HEK293 (cell line): ENCODE results near the gene ADD1.

Experiments used
- CTCF ChIA-PET: fragments of 350-600 bp; formaldehyde crosslinking; extraction: SDS; loops from one replicate; lab custom pipeline; 2021; ENCODE audit warnings: antibody characterized with exemption; lab: Yijun Ruan, JAX
- POLR2A ChIA-PET: fragments of 300-600 bp; formaldehyde crosslinking; extraction: SDS; loops from one replicate; lab custom pipeline; 2020; ENCODE audit warnings: antibody characterized with exemption, inconsistent platforms; lab: Yijun Ruan, JAX
- H3K27ac ChIP-seq: fragments of 200-500 bp; sonication (Bioruptor generic); 2 replicates; pipeline ENCODE4 v1.5.1; 2014; ENCODE audit warnings: low read depth, low read length, control low read depth, inconsistent platforms; ENCODE audit errors: extremely low read depth
- H3K36me3 ChIP-seq, 2 experiments: fragments of 200-500 bp in 1 of 2; sonication (Bioruptor generic) in 1 of 2; 1 replicate in 1 of 2; 2 replicates in 1 of 2; pipeline ENCODE4 v1.5.1; 2014 to 2017; ENCODE audit warnings: inconsistent platforms in 2 of 2, low read length in 2 of 2; ENCODE audit not compliant: control insufficient read depth in 2 of 2, insufficient read depth in 1 of 2
- H3K4me1 ChIP-seq: fragments of 200-500 bp; sonication (Bioruptor generic); 2 replicates; pipeline ENCODE4 v1.5.1; 2014; ENCODE audit warnings: mild to moderate bottlenecking, low read length, inconsistent platforms; ENCODE audit not compliant: control insufficient read depth, insufficient read depth
- H3K4me3 ChIP-seq: 2 replicates; pipeline ENCODE4 v1.5.1; 2011; ENCODE audit warnings: low read depth, mild to moderate bottlenecking, control low read depth, low read length, moderate library complexity
- H3K9me3 ChIP-seq: fragments of 200-500 bp; sonication (Bioruptor generic); 2 replicates; pipeline ENCODE4 v1.5.1; 2014; ENCODE audit warnings: low read depth, low read length, inconsistent platforms; ENCODE audit not compliant: control insufficient read depth, insufficient read depth
- BCL11B ChIP-seq: fragments of 450-650 bp; formaldehyde crosslinking; IDR thresholded peaks from 2 replicates; pipeline ENCODE4 v1.5.1; 2016; ENCODE audit warnings: low read depth, missing biosample characterization, missing genetic modification characterization
- GLI4 ChIP-seq: fragments of 450-650 bp; formaldehyde crosslinking; IDR thresholded peaks from 2 replicates; pipeline ENCODE4 v1.5.1; 2016; ENCODE audit warnings: missing biosample characterization, missing genetic modification characterization
- HOXC10 ChIP-seq: sonication (generic); formaldehyde crosslinking; IDR thresholded peaks from 2 replicates; pipeline ENCODE4 v1.8.1; 2023; ENCODE audit warnings: mild to moderate bottlenecking, missing genetic modification reagents
- KLF1 ChIP-seq: fragments of 450-650 bp; formaldehyde crosslinking; IDR thresholded peaks from 2 replicates; pipeline ENCODE4 v1.5.1; 2016; ENCODE audit warnings: missing biosample characterization, missing genetic modification characterization
- KLF10 ChIP-seq: fragments of 450-650 bp; IDR thresholded peaks from 2 replicates; pipeline ENCODE4 v1.5.1; 2018; ENCODE audit warnings: missing biosample characterization, mild to moderate bottlenecking, missing genetic modification characterization
- SCRT1 ChIP-seq: fragments of 450-650 bp; formaldehyde crosslinking; IDR thresholded peaks from 2 replicates; pipeline ENCODE4 v1.5.1; 2016; ENCODE audit warnings: missing biosample characterization, missing genetic modification characterization, borderline replicate concordance
- SETDB1 ChIP-seq: IDR thresholded peaks from one replicate; pipeline ENCODE4 v1.6.1; 2017; ENCODE audit warnings: mild to moderate bottlenecking, low read length, moderate library complexity, mixed read lengths; ENCODE audit not compliant: insufficient read length
- ZNF112 ChIP-seq: fragments of 450-650 bp; formaldehyde crosslinking; IDR thresholded peaks from 2 replicates; pipeline ENCODE4 v1.5.0; 2017; ENCODE audit warnings: missing biosample characterization, missing genetic modification characterization
- ZNF175 ChIP-seq: fragments of 450-650 bp; formaldehyde crosslinking; IDR thresholded peaks from 2 replicates; pipeline ENCODE4 v1.5.1; 2016; ENCODE audit warnings: missing biosample characterization, missing genetic modification characterization
- ZNF341 ChIP-seq: fragments of 450-650 bp; formaldehyde crosslinking; IDR thresholded peaks from 2 replicates; pipeline ENCODE4; 2016; ENCODE audit warnings: low read depth, missing biosample characterization, missing genetic modification characterization
- ZNF404 ChIP-seq: fragments of 450-650 bp; formaldehyde crosslinking; IDR thresholded peaks from 2 replicates; pipeline ENCODE4 v1.5.1; 2017; ENCODE audit warnings: missing biosample characterization, missing genetic modification characterization
- ZNF785 ChIP-seq: fragments of 450-650 bp; formaldehyde crosslinking; IDR thresholded peaks from 2 replicates; pipeline ENCODE4 v1.5.1; 2016; ENCODE audit warnings: missing biosample characterization, missing genetic modification characterization
- ZNF843 ChIP-seq: fragments of 450-650 bp; formaldehyde crosslinking; IDR thresholded peaks from 2 replicates; pipeline ENCODE4 v1.5.1; 2016; ENCODE audit warnings: missing biosample characterization, missing genetic modification characterization
- ZSCAN30 ChIP-seq: fragments of 450-650 bp; IDR thresholded peaks from 2 replicates; pipeline ENCODE4 v1.5.1; 2018; ENCODE audit warnings: missing biosample characterization, mild to moderate bottlenecking, missing genetic modification characterization, moderate library complexity
- TF ChIP-seq, protein P1 (sequence below): fragments of 450-650 bp; formaldehyde crosslinking; IDR thresholded peaks from 2 replicates; pipeline ENCODE4 v1.5.1; 2017; ENCODE audit warnings: missing biosample characterization, missing genetic modification characterization
- TF ChIP-seq, protein P2 (sequence below): fragments of 450-650 bp; formaldehyde crosslinking; IDR thresholded peaks from 2 replicates; pipeline ENCODE4 v1.5.1; 2016; ENCODE audit warnings: missing biosample characterization, missing genetic modification characterization
- TF ChIP-seq, protein P3 (sequence below): fragments of 450-650 bp; formaldehyde crosslinking; IDR thresholded peaks from 2 replicates; pipeline ENCODE4 v1.5.1; 2016; ENCODE audit warnings: missing biosample characterization, missing genetic modification characterization
- TF ChIP-seq, protein P4 (sequence below): fragments of 450-650 bp; formaldehyde crosslinking; IDR thresholded peaks from 2 replicates; pipeline ENCODE4 v1.5.1; 2017; ENCODE audit warnings: missing biosample characterization, missing genetic modification characterization

The ADD1 gene

DNA sequence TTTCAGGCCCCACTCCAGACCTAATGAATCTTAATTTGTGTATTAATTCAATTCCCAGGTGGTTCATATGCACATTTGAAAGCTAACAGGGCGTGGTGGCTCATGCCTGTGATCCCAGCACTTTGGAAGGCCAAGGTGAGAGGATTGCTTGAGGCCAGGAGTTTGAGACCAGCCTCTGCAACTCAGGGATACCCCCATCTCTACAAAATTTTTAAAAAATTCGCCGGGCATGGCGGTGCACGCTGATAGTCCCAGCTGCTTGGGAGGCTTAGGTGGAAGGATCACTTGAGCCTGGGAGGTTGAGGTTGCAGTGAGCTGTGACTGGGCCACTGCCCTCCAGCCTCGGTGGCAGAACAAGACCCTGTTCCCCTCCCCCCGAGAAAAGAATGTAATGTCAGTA, 31.2 kb downstream of the ADD1 start:
- Histone ChIP-seq H3K4me1 (0 out of 2 replicates have a peak, but pooled peaks cover 3% of the 10 kb centered on the region), H3K9me3 (no peaks in the 10 kb centered on the region), H3K27ac (no peak overlapping the region), H3K4me3 (no peak overlapping the region), H3K36me3 (peaks cover 0 to 32% of the 10 kb centered on the region in 2 experiments; a peak in 1 of 3 replicates)
- POLR2A ChIA-PET, result no interaction called here
- TF ChIP-seq ZSCAN30 (no peak), ZNF785 (no peak), ZNF404 (tag by site-specific recombination) (no peak), SETDB1 (no peak), SCRT1 (no peak)
- CTCF ChIA-PET, result no interaction called here

DNA sequence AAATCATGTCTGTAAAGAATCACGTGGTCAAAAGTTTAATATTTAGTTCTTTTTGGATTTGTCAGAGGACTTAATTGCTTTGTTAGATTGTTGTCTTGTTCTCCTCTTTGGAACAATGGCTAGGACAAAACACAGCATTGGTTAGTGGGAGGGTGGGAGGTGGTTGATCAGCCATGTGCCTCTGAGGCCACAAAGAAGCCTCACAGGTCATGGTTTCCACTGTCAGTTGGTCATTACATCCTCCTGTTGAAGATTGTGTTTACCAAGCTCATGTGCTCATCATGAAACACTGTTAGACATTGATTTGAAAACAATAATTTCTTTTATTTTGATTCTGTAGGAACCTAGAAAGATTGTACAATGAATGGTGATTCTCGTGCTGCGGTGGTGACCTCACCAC, 31.9 kb downstream of the ADD1 start:
- CTCF ChIA-PET, result no interaction called here
- POLR2A ChIA-PET, result no interaction called here
- no peaks in the 10 kb centered on the region for H3K9me3 ChIP-seq
- H3K4me1 ChIP-seq, result 0 out of 2 replicates have a peak, but pooled peaks cover 3% of the 10 kb centered on the region
- no peak overlapping the region for H3K27ac ChIP-seq
- TF ChIP-seq KLF10 (no peak), ZNF843 (no peak), BCL11B (tag by site-specific recombination) (no peak), ZNF175 (tag by site-specific recombination) (no peak), ZNF112 (no peak), ZNF341 (tag by site-specific recombination) (no peak), GLI4 (tag by site-specific recombination) (no peak)
- TF ChIP-seq, protein P1, sequence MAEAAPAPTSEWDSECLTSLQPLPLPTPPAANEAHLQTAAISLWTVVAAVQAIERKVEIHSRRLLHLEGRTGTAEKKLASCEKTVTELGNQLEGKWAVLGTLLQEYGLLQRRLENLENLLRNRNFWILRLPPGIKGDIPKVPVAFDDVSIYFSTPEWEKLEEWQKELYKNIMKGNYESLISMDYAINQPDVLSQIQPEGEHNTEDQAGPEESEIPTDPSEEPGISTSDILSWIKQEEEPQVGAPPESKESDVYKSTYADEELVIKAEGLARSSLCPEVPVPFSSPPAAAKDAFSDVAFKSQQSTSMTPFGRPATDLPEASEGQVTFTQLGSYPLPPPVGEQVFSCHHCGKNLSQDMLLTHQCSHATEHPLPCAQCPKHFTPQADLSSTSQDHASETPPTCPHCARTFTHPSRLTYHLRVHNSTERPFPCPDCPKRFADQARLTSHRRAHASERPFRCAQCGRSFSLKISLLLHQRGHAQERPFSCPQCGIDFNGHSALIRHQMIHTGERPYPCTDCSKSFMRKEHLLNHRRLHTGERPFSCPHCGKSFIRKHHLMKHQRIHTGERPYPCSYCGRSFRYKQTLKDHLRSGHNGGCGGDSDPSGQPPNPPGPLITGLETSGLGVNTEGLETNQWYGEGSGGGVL (tag by site-specific recombination), result no peak
- TF ChIP-seq, protein P2, sequence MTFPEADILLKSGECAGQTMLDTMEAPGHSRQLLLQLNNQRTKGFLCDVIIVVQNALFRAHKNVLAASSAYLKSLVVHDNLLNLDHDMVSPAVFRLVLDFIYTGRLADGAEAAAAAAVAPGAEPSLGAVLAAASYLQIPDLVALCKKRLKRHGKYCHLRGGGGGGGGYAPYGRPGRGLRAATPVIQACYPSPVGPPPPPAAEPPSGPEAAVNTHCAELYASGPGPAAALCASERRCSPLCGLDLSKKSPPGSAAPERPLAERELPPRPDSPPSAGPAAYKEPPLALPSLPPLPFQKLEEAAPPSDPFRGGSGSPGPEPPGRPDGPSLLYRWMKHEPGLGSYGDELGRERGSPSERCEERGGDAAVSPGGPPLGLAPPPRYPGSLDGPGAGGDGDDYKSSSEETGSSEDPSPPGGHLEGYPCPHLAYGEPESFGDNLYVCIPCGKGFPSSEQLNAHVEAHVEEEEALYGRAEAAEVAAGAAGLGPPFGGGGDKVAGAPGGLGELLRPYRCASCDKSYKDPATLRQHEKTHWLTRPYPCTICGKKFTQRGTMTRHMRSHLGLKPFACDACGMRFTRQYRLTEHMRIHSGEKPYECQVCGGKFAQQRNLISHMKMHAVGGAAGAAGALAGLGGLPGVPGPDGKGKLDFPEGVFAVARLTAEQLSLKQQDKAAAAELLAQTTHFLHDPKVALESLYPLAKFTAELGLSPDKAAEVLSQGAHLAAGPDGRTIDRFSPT (tag by site-specific recombination), result no peak
- TF ChIP-seq, protein P3, sequence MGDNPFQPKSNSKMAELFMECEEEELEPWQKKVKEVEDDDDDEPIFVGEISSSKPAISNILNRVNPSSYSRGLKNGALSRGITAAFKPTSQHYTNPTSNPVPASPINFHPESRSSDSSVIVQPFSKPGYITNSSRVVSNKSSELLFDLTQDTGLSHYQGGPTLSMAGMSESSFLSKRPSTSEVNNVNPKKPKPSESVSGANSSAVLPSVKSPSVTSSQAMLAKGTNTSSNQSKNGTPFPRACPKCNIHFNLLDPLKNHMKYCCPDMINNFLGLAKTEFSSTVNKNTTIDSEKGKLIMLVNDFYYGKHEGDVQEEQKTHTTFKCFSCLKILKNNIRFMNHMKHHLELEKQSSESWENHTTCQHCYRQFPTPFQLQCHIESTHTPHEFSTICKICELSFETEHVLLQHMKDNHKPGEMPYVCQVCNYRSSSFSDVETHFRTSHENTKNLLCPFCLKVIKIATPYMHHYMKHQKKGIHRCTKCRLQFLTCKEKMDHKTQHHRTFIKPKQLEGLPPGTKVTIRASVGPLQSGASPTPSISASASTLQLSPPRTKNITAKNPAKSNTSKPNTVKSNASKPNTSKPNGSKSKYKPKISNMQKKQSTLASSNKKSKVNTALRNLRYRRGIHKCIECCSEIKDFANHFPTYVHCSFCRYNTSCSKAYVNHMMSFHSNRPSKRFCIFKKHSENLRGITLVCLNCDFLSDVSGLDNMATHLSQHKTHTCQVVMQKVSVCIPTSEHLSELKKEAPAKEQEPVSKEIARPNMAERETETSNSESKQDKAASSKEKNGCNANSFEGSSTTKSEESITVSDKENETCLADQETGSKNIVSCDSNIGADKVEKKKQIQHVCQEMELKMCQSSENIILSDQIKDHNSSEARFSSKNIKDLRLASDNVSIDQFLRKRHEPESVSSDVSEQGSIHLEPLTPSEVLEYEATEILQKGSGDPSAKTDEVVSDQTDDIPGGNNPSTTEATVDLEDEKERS, result no peak
- TF ChIP-seq, all 188 proteins: peak for 0
- peaks cover 0 to 35% of the 10 kb centered on the region in 2 experiments; a peak in 1 of 3 replicates for H3K36me3 ChIP-seq
- no peak overlapping the region for H3K4me3 ChIP-seq

DNA sequence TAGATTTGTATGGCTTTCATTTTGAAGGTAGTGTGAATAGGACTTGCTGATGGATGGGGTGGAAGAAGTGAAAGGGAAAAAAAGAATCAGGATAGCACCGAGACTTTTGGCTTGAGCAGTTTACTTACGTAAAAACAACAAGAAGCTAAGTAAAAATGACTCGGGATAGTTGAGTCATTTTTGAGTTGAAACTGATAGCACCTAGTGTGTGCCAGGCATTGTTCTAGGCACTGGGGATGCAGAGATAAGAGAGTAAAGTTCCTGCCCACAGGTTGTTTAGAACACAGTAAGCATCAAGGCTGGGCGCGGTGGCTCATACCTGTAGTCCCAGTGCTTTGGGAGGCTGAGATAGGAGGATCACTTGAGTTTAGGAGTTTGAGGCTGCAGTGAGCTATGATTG, 34.7 kb downstream of the ADD1 start:
- H3K9me3 ChIP-seq, result no peaks in the 10 kb centered on the region
- H3K36me3 ChIP-seq, result peaks cover 3 to 54% of the 10 kb centered on the region in 2 experiments; a peak in 2 of 3 replicates
- no peak overlapping the region for H3K4me3 ChIP-seq
- CTCF ChIA-PET, result no interaction called here
- POLR2A ChIA-PET, result no interaction called here
- no peaks in the 10 kb centered on the region for H3K4me1 ChIP-seq
- H3K27ac ChIP-seq, result no peak overlapping the region
- TF ChIP-seq, protein P4, sequence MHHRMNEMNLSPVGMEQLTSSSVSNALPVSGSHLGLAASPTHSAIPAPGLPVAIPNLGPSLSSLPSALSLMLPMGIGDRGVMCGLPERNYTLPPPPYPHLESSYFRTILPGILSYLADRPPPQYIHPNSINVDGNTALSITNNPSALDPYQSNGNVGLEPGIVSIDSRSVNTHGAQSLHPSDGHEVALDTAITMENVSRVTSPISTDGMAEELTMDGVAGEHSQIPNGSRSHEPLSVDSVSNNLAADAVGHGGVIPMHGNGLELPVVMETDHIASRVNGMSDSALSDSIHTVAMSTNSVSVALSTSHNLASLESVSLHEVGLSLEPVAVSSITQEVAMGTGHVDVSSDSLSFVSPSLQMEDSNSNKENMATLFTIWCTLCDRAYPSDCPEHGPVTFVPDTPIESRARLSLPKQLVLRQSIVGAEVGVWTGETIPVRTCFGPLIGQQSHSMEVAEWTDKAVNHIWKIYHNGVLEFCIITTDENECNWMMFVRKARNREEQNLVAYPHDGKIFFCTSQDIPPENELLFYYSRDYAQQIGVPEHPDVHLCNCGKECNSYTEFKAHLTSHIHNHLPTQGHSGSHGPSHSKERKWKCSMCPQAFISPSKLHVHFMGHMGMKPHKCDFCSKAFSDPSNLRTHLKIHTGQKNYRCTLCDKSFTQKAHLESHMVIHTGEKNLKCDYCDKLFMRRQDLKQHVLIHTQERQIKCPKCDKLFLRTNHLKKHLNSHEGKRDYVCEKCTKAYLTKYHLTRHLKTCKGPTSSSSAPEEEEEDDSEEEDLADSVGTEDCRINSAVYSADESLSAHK (tag by site-specific recombination), result no peak
- TF ChIP-seq ZNF785 (no peak), KLF1 (no peak), HOXC10 (no peak)
